ENCODE results near the gene UST.
"Not testable (repeated sequence)": the region's sequence is repeated elsewhere in the genome, so short reads cannot be mapped to it uniquely, and the experiment has no call there.

- TF ChIP-seq, protein P1, sequence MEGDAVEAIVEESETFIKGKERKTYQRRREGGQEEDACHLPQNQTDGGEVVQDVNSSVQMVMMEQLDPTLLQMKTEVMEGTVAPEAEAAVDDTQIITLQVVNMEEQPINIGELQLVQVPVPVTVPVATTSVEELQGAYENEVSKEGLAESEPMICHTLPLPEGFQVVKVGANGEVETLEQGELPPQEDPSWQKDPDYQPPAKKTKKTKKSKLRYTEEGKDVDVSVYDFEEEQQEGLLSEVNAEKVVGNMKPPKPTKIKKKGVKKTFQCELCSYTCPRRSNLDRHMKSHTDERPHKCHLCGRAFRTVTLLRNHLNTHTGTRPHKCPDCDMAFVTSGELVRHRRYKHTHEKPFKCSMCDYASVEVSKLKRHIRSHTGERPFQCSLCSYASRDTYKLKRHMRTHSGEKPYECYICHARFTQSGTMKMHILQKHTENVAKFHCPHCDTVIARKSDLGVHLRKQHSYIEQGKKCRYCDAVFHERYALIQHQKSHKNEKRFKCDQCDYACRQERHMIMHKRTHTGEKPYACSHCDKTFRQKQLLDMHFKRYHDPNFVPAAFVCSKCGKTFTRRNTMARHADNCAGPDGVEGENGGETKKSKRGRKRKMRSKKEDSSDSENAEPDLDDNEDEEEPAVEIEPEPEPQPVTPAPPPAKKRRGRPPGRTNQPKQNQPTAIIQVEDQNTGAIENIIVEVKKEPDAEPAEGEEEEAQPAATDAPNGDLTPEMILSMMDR (IDR thresholded peaks at IDR 0.05; ENCODE audit: insufficient read depth, low read length, poor library complexity, severe bottlenecking): not testable (repeated sequence)
- not testable (repeated sequence) for TF ChIP-seq EZH2phosphoT487 (conservative IDR thresholded peaks at IDR 0.05; ENCODE audit: low read length)
These were observed 117.3 kb downstream of the UST start for GRCh38 chr6:148864132-148864531.

Measured in SU-DHL-6 (cell line).